ENCODE data around the gene ZSCAN20. TPM values are rescaled to one million over a fixed set of nuclear protein-coding genes. Genes with fewer than 3 reads are reported as not detected.

ZSCAN20 gene
- total RNA-seq, 1 donor from 2014 or later = 2.6 TPM

DNA sequence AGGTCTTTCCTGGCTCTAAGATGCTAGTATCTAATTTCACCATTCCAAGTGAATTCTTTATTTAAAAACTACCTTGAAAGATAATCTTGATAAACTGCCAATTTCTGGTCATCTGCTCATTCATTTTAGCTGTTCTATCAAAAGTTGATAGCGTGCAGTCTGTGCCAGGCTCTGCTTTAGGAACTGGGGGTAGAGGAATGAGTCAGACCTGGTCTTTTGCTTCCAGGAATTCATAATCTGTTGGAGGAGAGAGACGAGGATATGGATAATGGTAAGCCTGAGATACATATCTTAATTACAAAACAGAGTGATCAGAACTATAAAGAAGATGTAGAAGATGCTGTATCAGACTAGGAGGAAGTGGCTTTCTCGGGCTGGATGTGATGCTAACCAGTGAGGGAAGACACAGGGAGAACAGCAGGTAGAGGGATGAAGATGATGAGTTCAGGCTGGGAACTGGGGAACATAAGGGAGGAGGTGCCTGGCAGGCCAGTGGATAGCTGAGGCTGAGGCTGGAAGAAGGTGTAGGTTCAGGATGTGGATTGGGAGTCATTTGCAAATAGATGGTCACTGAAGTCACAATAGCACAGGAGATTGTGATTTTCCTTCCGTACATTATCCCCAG lies 29.3 kb upstream of the ZSCAN20 start:
- intact Hi-C loops (cut with micrococcal nuclease) = no loop called here

GRCh38 chr1:33443705-33444180 lies 28.7 kb upstream of the ZSCAN20 start:
- intact Hi-C loops (cut with micrococcal nuclease) = no loop called here

- intact Hi-C loops (cut with micrococcal nuclease) = no loop called here
Observed at GRCh38 chr1:33445108-33445507, 27.3 kb upstream of the ZSCAN20 start.

- intact Hi-C loops (cut with micrococcal nuclease) = no loop called here
Observed at GRCh38 chr1:33446590-33446989, 25.9 kb upstream of the ZSCAN20 start.

- intact Hi-C loops (cut with micrococcal nuclease) = loop anchor here (1.0 kb wide), 1 partner anchor 159 kb away; no protein-coding TSS in a partner anchor
Observed at GRCh38 chr1:33454646-33455282, 17.7 kb upstream of the ZSCAN20 start.

DNA sequence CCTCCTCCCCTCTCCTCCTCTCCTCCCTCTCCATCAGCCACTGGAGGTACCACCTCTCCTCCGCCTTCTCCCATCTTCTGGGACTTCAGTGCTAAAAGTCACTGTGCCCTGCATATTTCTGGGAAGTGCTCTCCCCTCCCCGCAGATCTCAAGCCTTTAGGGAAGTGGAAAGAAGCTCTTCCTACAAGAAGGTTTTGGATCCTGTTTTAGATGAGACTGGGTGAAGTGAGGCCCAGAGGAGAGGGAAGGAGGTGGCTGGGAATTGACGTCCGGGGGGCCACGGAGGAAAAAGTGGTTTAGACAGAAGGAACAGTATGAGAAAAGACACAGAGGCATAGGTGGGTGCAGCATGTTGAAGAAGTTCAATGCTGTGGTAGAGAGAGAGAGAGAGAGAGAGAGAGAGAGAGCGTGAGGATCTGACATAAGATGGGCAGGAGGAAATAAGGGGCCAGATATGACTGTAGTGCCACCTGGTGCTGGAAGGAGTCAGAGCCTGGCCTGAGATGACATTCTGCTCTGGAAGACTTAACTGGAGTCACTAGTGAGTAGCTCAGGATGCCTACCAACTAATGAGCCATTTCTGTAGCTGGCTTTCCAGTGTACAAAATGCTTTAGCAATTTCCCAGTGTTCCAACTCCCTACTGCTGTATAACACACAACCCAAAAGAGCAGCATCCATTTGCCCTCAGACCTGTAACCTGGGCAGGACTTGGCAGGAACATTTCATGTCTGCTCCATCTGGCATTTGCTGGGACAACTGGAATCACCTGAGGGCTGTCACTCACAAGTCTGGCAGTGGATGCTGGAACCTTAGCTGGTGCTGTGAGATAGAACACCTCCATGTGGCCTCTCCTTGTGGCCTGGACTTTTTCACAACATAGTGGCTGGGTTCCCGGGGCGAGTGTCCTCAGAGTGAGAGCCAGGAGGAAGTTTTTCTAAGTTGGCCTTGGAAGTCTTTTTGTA lies 16.6 kb upstream of the ZSCAN20 start:
- intact Hi-C loops (cut with micrococcal nuclease) = loop anchor here (1.0 kb wide), 1 partner anchor 161 kb away; no protein-coding TSS in a partner anchor

DNA sequence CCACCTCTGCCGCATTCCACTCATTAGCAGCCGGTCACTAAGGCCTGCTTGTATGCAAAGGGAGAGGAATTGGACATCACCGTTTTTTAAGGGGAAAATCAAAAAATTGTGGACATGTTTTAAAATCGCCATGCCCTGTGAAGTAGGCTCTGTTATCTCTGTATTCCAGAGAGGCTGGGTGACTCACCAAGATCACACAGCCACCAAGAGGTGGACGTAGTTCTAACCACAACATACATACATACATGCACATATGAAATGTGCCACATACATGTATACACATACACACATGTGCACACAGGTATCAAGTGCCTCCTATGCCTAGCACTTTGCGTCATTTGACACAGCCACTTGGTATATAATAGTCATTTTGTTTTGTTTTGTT lies 16.0 kb upstream of the ZSCAN20 start:
- intact Hi-C loops (cut with micrococcal nuclease) = no loop called here

GRCh38 chr1:33459691-33460090 lies 12.8 kb upstream of the ZSCAN20 start:
- intact Hi-C loops (cut with micrococcal nuclease) = no loop called here

DNA sequence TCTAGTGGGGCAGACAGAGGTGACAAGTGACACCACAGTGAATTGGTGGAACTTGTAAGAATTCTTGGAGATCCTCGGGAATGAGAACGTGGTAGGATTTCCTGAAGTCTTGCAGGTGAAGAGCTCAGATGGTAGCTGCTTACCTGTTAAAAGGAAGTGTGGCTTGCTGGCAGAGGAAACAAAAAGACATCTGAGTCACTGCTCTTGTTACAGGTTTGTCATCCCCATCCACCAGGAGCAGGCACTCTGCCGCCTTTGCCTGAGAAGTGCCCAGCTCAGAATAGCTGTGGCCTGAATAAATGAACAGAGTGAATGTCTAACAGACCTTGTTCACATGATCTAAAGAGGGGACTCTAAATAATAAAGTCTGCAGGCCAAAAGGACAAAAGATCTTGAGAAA lies 12.3 kb upstream of the ZSCAN20 start:
- intact Hi-C loops (cut with micrococcal nuclease) = no loop called here

- intact Hi-C loops (cut with micrococcal nuclease) = no loop called here
Observed at GRCh38 chr1:33460947-33461629, 11.4 kb upstream of the ZSCAN20 start.

- intact Hi-C loops (cut with micrococcal nuclease) = no loop called here
Observed at GRCh38 chr1:33462405-33463164, 9.9 kb upstream of the ZSCAN20 start.

DNA sequence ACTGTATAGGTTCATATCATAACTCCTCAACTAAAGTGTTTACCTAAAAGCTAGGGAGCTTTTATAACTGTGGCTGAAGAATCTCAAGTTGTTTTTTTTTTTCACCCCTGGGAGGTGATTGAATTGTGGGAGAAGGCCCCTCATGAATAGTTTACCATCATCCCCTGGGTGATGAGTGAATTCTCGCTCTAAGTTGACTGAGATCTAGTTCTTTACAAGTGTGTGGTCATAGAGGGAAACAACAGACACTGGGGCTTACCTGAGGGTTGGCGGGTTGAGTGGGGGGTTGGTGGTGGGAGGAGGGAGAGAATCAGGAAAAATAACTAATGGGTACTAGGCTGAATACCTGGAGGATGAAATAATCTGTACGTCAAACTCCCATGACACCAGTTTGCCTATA lies 7.9 kb upstream of the ZSCAN20 start:
- intact Hi-C loops (cut with micrococcal nuclease) = no loop called here

- intact Hi-C loops (cut with micrococcal nuclease) = no loop called here
Observed at GRCh38 chr1:33465316-33465715, 7.1 kb upstream of the ZSCAN20 start.

DNA sequence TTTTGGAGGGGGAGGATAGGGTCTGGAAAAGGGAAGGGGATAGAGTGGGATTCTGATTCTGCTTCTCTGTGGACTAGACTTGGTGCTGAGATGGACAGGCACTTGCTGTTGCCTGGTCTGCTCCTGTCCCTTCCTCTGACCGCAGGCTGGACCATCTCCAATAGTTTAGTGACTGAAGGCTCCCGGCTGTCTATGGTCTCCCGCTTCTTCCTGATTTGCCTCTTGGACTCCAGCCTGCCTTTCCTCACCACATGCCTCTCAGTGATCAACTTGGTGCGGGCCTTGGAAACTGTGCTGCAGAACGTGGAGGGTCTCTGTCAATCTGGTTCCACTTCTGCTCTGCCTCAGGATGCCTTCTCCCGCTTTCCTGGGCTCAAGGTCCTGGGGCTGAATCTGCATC lies 6.3 kb upstream of the ZSCAN20 start:
- intact Hi-C loops (cut with micrococcal nuclease) = no loop called here

DNA sequence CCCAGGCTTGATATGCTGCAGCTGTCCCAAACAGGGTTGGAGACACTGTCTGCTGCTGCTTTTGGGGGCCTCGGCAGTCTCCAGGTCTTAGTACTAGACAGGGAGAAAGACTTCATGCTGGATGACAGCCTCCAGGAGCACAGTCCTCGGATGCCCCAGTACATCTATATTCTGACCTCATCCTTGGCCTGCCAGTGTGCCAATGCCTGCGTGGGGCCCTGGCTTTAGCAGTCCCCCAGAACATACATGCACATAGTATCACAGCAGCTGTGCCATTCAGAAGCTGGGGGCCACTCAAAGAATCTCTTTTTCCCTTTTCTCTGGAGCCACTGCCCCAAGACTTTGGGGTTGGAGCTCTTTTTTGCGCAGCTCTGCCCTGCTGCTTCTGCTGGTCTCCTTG lies 4.4 kb upstream of the ZSCAN20 start:
- intact Hi-C loops (cut with micrococcal nuclease) = no loop called here

- intact Hi-C loops (cut with micrococcal nuclease) = no loop called here
Observed at GRCh38 chr1:33468531-33468930, 3.9 kb upstream of the ZSCAN20 start.

DNA sequence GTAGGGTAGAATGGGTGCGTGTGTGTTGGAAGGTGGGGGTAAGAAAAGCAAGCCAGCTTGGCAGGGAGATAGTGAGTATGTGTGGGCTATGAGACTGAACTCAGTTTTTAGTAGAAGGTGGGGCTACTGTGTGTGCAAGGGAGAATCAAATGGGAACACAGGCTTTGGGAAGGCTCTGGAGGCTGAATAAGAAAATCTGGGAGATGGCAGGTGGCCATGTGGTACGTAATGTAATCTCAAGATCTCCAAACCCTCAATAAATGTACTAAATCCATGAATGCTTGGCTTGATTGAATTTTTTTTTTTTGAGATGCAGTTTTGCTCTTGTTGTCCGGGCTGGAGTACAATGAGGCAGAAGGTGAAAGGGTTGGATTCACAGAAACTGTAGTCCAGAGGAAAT lies 3.5 kb upstream of the ZSCAN20 start:
- intact Hi-C loops (cut with micrococcal nuclease) = no loop called here

- intact Hi-C loops (cut with micrococcal nuclease) = loop anchor here (2.0 to 10.0 kb wide), 2 partner anchors 101 to 595 kb away; partner anchors contain the start of gene FNDC5
Observed at GRCh38 chr1:33469691-33470090, 2.8 kb upstream of the ZSCAN20 start.

GRCh38 chr1:33470495-33471012 lies 1.9 kb upstream of the ZSCAN20 start:
- intact Hi-C loops (cut with micrococcal nuclease) = loop anchor here (1.0 to 10.0 kb wide), 3 partner anchors 39 to 596 kb away; partner anchors contain the start of genes FNDC5 and PHC2

GRCh38 chr1:33471416-33471815 lies 1.0 kb upstream of the ZSCAN20 start:
- intact Hi-C loops (cut with micrococcal nuclease) = loop anchor here (1.0 to 10.0 kb wide), 3 partner anchors 40 to 597 kb away; partner anchors contain the start of genes FNDC5 and PHC2
